ENCODE measurements around the gene PLIN1.

Gene PLIN1

GRCh38 chr15:89671687-89672086, 7.5 kb downstream of the PLIN1 start:
- DNase-seq = no peak

DNA sequence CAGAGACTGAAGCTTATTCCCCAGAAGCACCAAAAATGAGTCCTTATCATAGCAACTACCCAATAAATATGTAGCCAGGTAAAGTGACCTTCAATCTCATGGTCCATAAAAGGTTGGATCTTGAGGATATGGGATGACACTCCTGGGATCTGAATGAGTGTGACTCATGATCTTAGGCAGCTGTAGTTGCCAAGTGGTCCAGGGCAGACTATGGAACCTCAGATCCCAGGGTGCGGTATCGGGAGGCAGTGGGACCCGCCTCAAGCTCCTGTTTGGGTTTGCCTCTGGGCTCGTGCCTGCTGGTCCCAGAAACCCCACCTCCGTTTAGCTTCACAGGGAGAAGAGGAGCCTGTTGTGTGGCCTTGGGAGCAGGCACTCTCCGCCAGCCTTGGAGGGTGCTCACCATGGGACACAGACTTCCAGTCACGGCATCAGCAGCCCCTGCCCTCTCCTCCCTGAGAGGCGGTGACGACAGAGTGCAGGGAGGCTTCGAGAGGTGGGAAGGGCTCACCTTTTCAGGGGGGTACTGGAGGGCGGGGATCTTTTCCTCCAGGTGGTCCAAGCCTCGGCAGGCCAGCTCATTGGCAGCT, 8.1 kb downstream of the PLIN1 start:
- DNase-seq = no peak

DNA sequence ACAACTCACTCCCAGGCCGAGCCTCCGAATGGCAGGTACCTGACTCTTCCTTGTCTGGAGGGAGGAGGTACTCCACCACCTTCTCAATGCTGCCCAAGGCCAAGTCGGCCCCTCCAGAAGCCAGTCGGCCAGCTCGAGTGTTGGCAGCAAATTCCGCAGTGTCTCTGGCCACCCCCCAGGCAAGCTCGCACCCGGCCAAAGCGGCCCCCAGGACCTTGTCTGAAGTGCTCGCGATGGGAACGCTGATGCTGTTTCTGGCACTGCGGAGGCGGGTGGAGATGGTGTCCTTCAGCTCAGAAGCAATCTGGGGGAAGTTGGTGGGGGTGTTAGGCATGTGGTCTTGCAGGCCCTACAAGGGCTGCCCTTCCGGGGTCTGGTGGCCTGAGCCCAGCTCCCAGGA, 9.2 kb downstream of the PLIN1 start:
- DNase-seq = no peak

DNA sequence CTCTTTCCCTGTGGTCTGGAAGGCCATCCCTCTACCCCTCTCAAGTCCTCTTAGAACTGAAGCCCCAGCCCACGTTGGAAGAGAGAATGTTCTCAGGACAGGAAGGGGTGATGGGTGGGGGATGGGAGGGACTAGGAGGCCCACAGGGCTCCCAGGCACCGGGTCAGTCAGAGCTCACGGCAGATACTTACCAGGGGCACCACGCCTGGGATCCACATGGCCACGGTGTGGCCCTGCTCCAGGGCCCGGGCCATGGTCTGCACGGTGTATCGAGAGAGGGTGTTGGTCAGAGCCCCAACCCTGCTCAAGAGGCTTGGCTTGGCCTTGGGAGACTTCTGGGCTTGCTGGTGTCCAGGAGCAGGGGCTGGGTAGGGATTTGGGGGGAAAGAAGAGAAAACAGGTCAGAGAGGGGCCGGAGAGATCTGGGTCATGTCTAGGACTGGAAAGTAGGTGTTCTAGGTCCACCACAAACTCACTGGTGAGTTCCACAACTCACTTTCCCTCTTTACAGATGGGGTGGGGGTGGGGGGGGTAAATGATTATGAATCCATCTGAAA, 9.8 kb downstream of the PLIN1 start:
- DNase-seq = no peak

DNA sequence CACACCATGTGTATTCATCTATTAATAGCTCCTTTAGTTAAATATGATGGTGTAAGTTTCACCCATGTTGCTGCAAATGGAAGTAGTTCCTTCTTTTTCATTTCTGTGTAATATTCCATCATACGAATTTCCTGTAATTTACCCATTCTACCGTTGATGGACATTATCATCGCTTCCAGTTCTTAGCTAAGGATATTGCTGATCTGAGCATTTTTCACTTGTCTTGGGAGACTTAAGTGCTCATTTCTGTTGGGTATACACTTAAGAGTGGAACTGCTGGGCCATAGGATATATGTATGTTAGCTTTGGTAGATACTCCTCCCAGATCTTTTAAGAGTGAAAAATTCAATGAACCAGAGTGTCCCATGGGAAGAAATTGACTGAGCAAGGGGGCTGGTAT, 11.0 kb downstream of the PLIN1 start:
- no peak for DNase-seq

DNA sequence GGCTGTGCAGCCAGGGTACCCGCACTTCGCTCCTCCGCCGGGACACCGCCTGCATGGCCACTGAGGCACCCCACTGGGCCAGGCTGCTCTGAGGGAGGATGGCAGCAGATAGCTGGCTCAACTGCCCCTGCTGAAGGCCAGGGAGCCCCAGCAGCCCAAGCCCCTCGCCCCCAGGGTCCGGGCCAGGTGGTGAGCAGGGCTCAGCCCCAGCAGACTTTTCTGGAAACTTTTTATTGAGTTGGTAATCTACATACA, 11.5 kb downstream of the PLIN1 start:
- DNase-seq = no peak

- DNase-seq = no peak
These were observed 12.1 kb downstream of the PLIN1 start for GRCh38 chr15:89666858-89667705.

GRCh38 chr15:89666184-89666857, 12.8 kb downstream of the PLIN1 start:
- DNase-seq = no peak

DNA sequence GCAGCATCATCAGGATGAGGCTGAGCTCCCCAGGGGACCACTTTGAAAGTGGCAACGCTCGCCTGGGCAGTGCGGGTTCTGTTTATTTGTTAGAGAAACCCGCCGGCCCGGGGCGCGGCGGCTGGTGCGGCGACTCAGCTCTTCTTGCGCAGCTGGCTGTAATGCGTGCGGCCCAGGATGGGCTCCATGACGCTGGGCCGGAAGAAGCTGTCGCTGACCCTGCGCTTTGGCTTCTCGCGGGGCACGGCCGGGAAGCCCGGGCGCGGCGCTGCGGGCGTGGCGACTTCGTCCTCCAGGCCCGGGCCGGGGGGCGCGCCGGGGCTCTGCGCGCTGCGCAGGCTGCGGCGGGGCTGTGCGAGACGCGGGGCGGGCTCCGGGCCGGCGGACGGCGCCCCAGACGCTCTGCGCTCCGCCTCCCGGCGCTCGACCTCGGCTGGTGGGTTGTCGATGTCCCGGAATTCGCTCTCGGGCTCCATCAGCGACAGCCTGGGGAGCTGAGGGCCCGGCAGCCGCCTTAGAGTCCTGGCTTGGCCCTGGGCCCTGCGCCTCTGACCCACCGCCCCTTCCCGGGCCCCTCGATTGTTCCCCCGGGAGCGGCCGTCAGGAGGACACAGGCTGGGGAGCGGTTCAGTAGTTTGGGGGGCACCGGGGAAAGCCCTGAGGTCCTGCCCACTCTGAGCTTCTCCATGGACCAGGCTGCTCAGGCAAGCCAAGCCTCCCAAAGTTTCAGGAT, 13.6 kb downstream of the PLIN1 start:
- no peak for DNase-seq

DNA sequence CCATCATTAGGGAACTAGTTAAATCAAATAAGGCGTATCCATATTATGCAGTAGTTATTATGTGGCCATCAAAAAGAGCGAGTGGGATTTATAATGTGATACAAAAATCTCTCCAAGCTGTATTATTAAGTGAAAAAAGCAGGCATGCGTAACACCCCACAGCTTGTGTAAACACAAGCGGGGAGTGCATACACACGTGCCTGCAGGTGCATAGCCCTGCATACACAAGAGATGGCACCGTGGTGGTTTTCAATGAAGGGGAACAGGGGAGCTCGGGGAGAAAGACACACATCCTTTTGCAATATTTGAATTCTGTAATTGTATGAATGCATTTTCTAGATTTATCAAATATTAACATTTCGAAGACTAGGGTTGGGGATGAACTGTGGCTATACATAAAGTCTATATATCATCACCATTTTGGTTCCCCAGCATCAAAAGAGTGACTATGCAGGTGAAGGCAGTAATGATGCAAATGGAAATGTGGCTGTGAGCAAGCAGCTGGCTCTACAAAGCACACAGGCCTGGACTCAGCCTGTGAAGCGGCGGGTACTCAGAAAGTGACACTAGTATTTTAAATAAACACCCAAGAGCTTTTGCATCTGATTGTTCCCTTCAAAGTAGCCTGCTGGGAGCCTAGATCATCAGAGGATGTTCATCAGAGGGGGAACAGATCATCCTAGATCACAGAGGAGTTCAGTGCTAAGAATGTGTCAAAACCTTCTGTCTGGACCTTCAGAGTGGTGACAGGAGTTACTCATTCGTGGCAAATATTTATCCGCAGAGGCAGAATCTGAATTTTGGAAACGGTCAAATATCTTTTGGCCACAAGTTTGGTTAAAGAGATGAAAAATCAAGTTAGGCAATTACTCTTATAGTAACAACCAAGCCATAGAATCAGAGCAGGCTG, 14.5 kb downstream of the PLIN1 start:
- DNase-seq = no peak

GRCh38 chr15:89662893-89663626, 16.1 kb downstream of the PLIN1 start:
- DNase-seq = no peak

DNA sequence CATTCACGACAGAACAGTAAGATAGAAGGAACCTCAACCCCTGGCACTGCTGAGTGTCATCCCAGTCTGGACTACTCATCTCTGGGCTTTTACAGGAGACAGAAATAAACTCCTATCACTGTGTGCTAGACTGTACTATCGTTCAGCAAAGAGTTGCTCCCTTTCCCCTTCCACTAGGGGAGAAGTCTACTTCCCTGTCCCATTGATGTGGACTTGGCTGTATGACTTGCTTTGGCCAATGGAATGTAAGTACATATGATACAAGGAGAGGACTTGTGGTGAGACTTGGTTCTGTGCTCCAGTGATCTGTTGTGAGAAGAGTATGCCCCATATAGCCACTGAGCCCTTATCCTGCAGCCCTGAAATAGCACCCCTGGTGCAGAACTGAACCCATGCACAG, 18.6 kb downstream of the PLIN1 start:
- DNase-seq = no peak

DNA sequence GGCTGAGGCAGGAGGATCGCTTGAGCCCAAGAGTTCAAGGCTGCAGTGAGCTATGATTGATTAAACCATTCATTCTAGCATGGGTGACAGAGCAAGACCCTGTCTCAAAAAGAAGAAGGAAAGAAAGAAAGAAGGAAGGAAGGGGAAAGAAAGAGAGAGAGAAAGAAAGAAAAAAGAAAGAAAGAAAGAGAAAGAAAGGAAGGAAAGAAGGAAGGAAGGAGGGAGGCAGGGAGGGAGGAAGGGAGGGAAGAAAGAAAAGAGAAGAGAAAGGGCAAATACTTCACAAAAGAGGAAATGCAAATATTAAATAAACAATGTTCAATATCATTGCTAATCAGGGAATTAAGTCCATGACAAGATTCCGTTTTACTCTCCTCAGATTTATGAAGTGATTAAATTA, 19.9 kb downstream of the PLIN1 start:
- DNase-seq = no peak

DNA sequence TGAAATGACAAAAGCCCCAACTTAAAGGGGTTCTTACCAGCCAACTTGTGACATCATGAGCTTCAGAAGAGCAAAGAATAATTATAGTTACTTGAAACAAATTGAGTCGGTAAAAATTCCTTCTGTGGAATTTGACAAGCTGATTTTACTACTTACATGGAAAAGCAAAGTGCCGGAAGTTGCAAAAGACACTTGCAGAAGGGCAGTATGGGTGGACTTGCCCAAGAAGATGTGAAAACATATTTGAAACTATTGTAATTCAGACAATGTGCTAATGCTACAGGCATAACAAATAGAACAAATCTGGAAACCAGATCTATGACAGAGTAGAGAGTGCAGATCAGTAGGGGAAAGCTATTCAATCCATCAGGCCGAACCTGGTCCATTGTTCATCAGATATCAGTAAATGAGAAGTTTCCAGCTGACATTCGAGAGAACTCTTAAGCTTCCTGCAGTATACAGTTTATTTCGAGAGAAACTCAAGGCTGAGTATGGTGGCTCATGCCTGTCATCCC, 21.4 kb downstream of the PLIN1 start:
- no peak for DNase-seq

GRCh38 chr15:89656116-89656815, 22.9 kb downstream of the PLIN1 start:
- no peak for DNase-seq

DNA sequence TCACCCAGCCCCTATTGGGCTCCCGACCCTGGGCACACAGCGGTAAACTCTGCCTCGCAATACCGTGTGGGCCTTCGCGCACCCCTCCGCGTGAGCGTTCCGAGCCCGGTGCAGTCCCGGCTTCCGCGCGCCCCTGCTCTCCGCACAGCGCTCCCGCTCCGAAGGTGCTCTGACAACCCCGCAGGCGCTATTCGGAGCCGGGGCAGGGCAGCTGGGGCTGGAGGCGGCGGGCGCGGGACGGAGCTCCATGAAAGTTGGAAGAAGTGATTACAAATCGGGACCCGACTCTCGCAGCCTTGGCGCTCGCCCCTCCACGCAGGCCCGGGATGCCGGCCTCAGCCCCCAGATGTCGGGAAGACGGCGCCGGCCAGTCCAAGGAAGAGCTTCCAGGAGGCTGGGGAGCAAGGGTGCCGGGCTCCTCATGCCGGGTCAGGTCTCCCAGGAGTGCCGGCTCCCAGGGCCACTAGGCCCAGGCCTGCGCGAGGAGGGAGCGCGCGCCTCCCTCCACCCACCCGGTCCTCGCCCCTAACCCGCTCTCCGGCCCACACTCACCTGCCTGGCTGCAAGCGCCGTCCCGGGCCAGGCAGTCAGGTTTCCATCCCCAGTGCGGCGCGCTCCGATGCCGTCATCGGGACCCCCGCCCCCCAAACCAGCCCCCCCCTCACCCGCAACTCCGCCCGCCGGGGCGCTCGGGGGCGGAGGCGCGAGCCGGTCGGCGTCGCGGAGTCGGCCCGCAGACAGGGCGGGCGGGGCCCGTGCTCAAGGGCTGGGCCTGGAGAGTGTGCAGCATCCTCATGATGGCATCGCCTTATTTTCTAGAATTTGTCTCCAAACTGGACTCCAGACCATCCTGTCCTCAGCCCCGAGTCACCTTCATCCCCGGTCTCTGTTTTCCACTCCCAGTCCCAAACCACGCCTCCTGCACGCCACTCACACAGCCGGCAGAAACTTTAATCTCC, 24.0 kb downstream of the PLIN1 start, which contains the start of gene KIF7:
TSS of gene KIF7 (minus strand) at position 621 of the 959 bp plus-strand sequence. CDS start 2,537 bp downstream, outside the sequence.
- DNase-seq = no peak

GRCh38 chr15:89654301-89654761, 24.8 kb downstream of the PLIN1 start:
- no peak for DNase-seq

GRCh38 chr15:89653578-89653977, 25.6 kb downstream of the PLIN1 start:
- DNase-seq = no peak

- DNase-seq = no peak
These were observed 26.5 kb downstream of the PLIN1 start for GRCh38 chr15:89652666-89653065.
